ENCODE data around the gene ARHGEF37. TPM values are rescaled to one million over a fixed set of nuclear protein-coding genes. Genes with fewer than 3 reads are reported as not detected.
A peak's percentile ranks its signal among the peaks of the same experiment; 100 is the strongest.
"Not testable (repeated sequence)": the region's sequence is repeated elsewhere in the genome, so short reads cannot be mapped to it uniquely, and the experiment has no call there.

The ARHGEF37 gene
- total and polyA plus RNA-seq, 9 of the 15 experiments (the other 6 are each of a cell fraction or from before 2014, with no cell fraction given), result 0.01 to 0.27 (median 0.05) TPM

- DNase-seq (ENCODE audit: extremely low read depth in 1 of 4, low spot score in 3 of 4), result no peak
- H3K79me2 ChIP-seq (ENCODE audit: control insufficient read depth, insufficient read depth, low read length), result peaks cover 99% of the 10 kb centered on the region
- no peak overlapping the region for H3K27ac ChIP-seq (ENCODE audit: extremely low read depth, low read depth, low read length)
- H3K9ac ChIP-seq (ENCODE audit: insufficient read depth in 1 of 2, low read depth in 2 of 2, low read length in 2 of 2), result no peak overlapping the region
- H3K4me1 ChIP-seq (replicated peaks in 1 of 2; ENCODE audit: control insufficient read depth in 2 of 2, insufficient read depth in 2 of 2, low read length in 2 of 2), result peaks cover 6 to 21% of the 10 kb centered on the region in 2 experiments; a peak in 4 of 5 replicates
- intact Hi-C loops (cut with micrococcal nuclease) (no loop called here), in situ Hi-C loops (cut with MboI) (no loop called here)
- 90% methylated on average over 7 of the region's 7 CpGs for WGBS (ENCODE audit: insufficient coverage, low coverage, missing lambda C conversion rate)
- no TSS peak for BruUV-seq (replicated peaks)
- no peak overlapping the region for H2AFZ ChIP-seq (ENCODE audit: low read depth, low read length)
- peak; percentile 68 for TF ChIP-seq ZBTB33 (CRISPR knock-in tag; IDR thresholded peaks at IDR 0.05)
- no peak for TF ChIP-seq CHD2 (IDR thresholded peaks at IDR 0.05; ENCODE audit: low read depth, low read length)
- no peaks in the 10 kb centered on the region for H3K9me3 ChIP-seq (replicated peaks; ENCODE audit: control insufficient read depth, insufficient read depth, low read depth, low read length)
- peaks cover 32% of the 10 kb centered on the region for H4K20me1 ChIP-seq (replicated peaks; ENCODE audit: control insufficient read depth, insufficient read depth, low read length)
- ATAC-seq, result no peak
- H3K27me3 ChIP-seq (ENCODE audit: control insufficient read depth in 2 of 2, insufficient read depth in 2 of 2, low read length in 2 of 2), result no peaks in the 10 kb centered on the region
- no peak overlapping the region for H3K4me3 ChIP-seq
- H3K4me2 ChIP-seq (ENCODE audit: insufficient read depth, low read length), result no peak overlapping the region
- CTCF ChIA-PET (ENCODE audit: low intra/inter-chr PET ratio), result no interaction called here
- FAIRE-seq, result no peak
- peaks cover 61% of the 10 kb centered on the region for H3K36me3 ChIP-seq (ENCODE audit: control insufficient read depth, insufficient read depth, low read length)
- peaks cover 4% of the 10 kb centered on the region for H3K9me1 ChIP-seq (ENCODE audit: control insufficient read depth, insufficient read depth, low read length)
- POLR2A ChIA-PET, result interaction anchor here (0.7 to 5.5 kb wide), 3 partner anchors 12 to 85 kb away, joined by 3 to 38 read pairs (median 4); partner anchors contain the start of gene CSNK1A1
These were observed 48.9 kb upstream of the ARHGEF37 start for GRCh38 chr5:149532413-149532812.

GRCh38 chr5:149535787-149536186 is 45.5 kb upstream of the ARHGEF37 start:
- ATAC-seq; H3K9me1 ChIP-seq (ENCODE audit: control insufficient read depth, insufficient read depth, low read length); intact Hi-C loops (cut with micrococcal nuclease); CTCF ChIA-PET (ENCODE audit: low intra/inter-chr PET ratio); H3K27me3 ChIP-seq (ENCODE audit: control insufficient read depth in 2 of 2, insufficient read depth in 2 of 2, low read length in 2 of 2); BruUV-seq (replicated peaks); DNase-seq (ENCODE audit: extremely low read depth in 1 of 4, low spot score in 3 of 4); H3K4me2 ChIP-seq (ENCODE audit: insufficient read depth, low read length); H2AFZ ChIP-seq (ENCODE audit: low read depth, low read length); H3K4me1 ChIP-seq (replicated peaks in 1 of 2; ENCODE audit: control insufficient read depth in 2 of 2, insufficient read depth in 2 of 2, low read length in 2 of 2); in situ Hi-C loops (cut with MboI); FAIRE-seq; H3K9me3 ChIP-seq (replicated peaks; ENCODE audit: control insufficient read depth, insufficient read depth, low read depth, low read length); H3K27ac ChIP-seq (ENCODE audit: extremely low read depth, low read depth, low read length); H3K4me3 ChIP-seq: not testable (repeated sequence)
- peaks cover 18% of the 10 kb centered on the region for H4K20me1 ChIP-seq (replicated peaks; ENCODE audit: control insufficient read depth, insufficient read depth, low read length)
- peaks cover 71% of the 10 kb centered on the region for H3K36me3 ChIP-seq (ENCODE audit: control insufficient read depth, insufficient read depth, low read length)
- WGBS (ENCODE audit: insufficient coverage, low coverage, missing lambda C conversion rate), result 81% methylated on average over 6 of the region's 6 CpGs
- POLR2A ChIA-PET, result interaction anchor here (1.3 to 5.5 kb wide), 4 partner anchors 8 to 15 kb away, joined by 3 to 38 read pairs (median 6); partner anchors contain the start of gene CSNK1A1
- peaks cover 97% of the 10 kb centered on the region for H3K79me2 ChIP-seq (ENCODE audit: control insufficient read depth, insufficient read depth, low read length)
- peak overlapping the region in 1 of 2 experiments; percentile 14; a peak in 1 of 4 replicates for H3K9ac ChIP-seq (ENCODE audit: insufficient read depth in 1 of 2, low read depth in 2 of 2, low read length in 2 of 2)

All from K562 (cell line).